Right lobe of liver (tissue), 4 donors: ENCODE results near the gene CRB1.

Experiments
- POLR2A ChIP-seq: fragments of 450-650 bp; IDR thresholded peaks from one replicate; pipeline ENCODE4 v1.6.1; 2017; ENCODE audit warnings: antibody characterized with exemption, mild to moderate bottlenecking
- TF ChIP-seq, protein P1 (sequence below), 4 donors: fragments of 200-600 bp in 3 of 4; fragments of 450-650 bp in 1 of 4; IDR thresholded peaks; one replicate each; pipeline versions ENCODE4 v1.5.1 to v1.8.0; 2016 to 2022; ENCODE audit warnings: antibody characterized with exemption in 4 of 4, mild to moderate bottlenecking in 2 of 4
- donor health status: DM: no; HTN: no; CAD: no.
- donor health status: DM: no; HTN: no; CAD: no.
- donor health status: DM: no; HTN: yes; CAD: no.

DNA sequence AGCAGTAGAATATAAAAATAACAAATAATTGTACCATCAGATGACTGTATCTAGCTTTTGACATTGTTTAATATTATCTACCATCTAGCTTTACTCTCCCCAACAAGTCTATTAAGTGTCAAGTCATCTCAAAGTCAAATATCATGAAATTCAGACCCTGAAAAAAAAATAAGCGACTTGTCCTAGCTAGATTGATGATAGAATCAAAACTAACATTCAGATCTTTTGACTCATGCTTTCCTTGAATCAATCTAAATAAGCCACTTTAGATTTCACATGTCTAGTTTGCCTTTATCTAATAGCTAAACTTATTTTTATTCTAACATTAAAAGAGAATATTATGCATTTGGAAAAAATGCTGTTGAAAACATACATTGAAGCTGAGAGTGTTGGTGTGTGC, 35.4 kb downstream of the CRB1 start:
- TF ChIP-seq, protein P1, sequence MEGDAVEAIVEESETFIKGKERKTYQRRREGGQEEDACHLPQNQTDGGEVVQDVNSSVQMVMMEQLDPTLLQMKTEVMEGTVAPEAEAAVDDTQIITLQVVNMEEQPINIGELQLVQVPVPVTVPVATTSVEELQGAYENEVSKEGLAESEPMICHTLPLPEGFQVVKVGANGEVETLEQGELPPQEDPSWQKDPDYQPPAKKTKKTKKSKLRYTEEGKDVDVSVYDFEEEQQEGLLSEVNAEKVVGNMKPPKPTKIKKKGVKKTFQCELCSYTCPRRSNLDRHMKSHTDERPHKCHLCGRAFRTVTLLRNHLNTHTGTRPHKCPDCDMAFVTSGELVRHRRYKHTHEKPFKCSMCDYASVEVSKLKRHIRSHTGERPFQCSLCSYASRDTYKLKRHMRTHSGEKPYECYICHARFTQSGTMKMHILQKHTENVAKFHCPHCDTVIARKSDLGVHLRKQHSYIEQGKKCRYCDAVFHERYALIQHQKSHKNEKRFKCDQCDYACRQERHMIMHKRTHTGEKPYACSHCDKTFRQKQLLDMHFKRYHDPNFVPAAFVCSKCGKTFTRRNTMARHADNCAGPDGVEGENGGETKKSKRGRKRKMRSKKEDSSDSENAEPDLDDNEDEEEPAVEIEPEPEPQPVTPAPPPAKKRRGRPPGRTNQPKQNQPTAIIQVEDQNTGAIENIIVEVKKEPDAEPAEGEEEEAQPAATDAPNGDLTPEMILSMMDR (IDR thresholded peaks at IDR 0.05) = no peak
- no peak for TF ChIP-seq POLR2A
